T-cell (primary cell): Measurements from ENCODE around the gene LAMC3. TPM values are rescaled to one million over a fixed set of nuclear protein-coding genes. Genes with fewer than 3 reads are reported as not detected.

Experiments used
- ATAC-seq, 4 experiments: fragments of 200-7000 bp in 3 of 4; fragments of 150-1000 bp in 1 of 4; cut with Tn5 transposase; replicated peaks in 1 of 4; 1 replicate in 3 of 4; 2 replicates in 1 of 4; pipeline ENCODE4 v1.10.0; 2021; ENCODE audit warnings: moderate library complexity in 3 of 4, mild to moderate bottlenecking in 2 of 4, moderate number of reproducible peaks in 1 of 4
- CTCF ChIA-PET, 2 donors: fragments of 300-600 bp; sonication (Branson Sonifier 250); formaldehyde crosslinking; loops; one replicate each; lab custom pipeline; 2022; ENCODE audit warnings: antibody characterized with exemption in 2 of 2; lab: Charles Lee
- POLR2A ChIA-PET, 2 donors: fragments of 300-600 bp; sonication (Branson Sonifier 250); formaldehyde crosslinking; loops; one replicate each; lab custom pipeline; 2022; ENCODE audit warnings: antibody characterized with exemption in 2 of 2; lab: Charles Lee
- DNase-seq, 35 experiments: peaks; one replicate each; pipeline versions ENCODE4 v3.0.0 to v3.0.0-alpha.2; 2013 to 2023
- H3K27ac ChIP-seq: one replicate; pipeline ENCODE4 v1.5.1; 2013; ENCODE audit warnings: low read length
- H3K27me3 ChIP-seq, 2 experiments: replicated peaks in 1 of 2; 1 replicate in 1 of 2; 2 replicates in 1 of 2; pipeline versions ENCODE4 v1.6.1 to v1.7.0; 2013; ENCODE audit warnings: low read length in 1 of 2, mixed read lengths in 1 of 2; ENCODE audit not compliant: control insufficient read depth in 2 of 2, insufficient read depth in 2 of 2; ENCODE audit errors: extremely low read depth in 1 of 2
- H3K36me3 ChIP-seq, 2 donors: 1 replicate in 1 of 2; 2 replicates in 1 of 2; pipeline versions ENCODE4 v1.6.1 to v1.7.0; 2013; ENCODE audit warnings: low read length in 1 of 2; ENCODE audit not compliant: control insufficient read depth in 2 of 2, insufficient read depth in 1 of 2; ENCODE audit errors: extremely low read depth in 1 of 2
- H3K4me1 ChIP-seq, 2 experiments: 1 replicate in 1 of 2; 2 replicates in 1 of 2; pipeline versions ENCODE4 v1.6.1 to v1.7.0; 2013; ENCODE audit warnings: low read length in 2 of 2, mixed read lengths in 1 of 2; ENCODE audit not compliant: insufficient read depth in 2 of 2, control insufficient read depth in 1 of 2; ENCODE audit errors: extremely low read depth in 1 of 2
- H3K4me3 ChIP-seq, 2 donors: 1 replicate in 1 of 2; 2 replicates in 1 of 2; pipeline versions ENCODE4 v1.5.1 to v1.7.0; 2013; ENCODE audit warnings: mild to moderate bottlenecking in 2 of 2, low read length in 1 of 2, moderate library complexity in 1 of 2; ENCODE audit not compliant: control insufficient read depth in 1 of 2; ENCODE audit errors: extremely low read depth in 1 of 2
- H3K9me3 ChIP-seq: 2 replicates; pipeline ENCODE4 v1.7.0; 2013
- H3K27ac Mint-ChIP-seq, 2 donors: one replicate each; pipeline ENCODE4 v1.8.0; 2020 to 2021; ENCODE audit warnings: mild to moderate bottlenecking in 2 of 2, mixed read lengths in 2 of 2
- H3K27me3 Mint-ChIP-seq, 2 donors: one replicate each; pipeline ENCODE4 v1.8.0; 2021 to 2022; ENCODE audit warnings: mixed read lengths in 2 of 2
- H3K36me3 Mint-ChIP-seq: one replicate; pipeline ENCODE4 v1.8.0; 2021; ENCODE audit warnings: mixed read lengths
- H3K4me1 Mint-ChIP-seq, 3 donors: one replicate each; pipeline ENCODE4 v1.8.0; 2020 to 2022; ENCODE audit warnings: mixed read lengths in 3 of 3, mild to moderate bottlenecking in 1 of 3
- H3K4me3 Mint-ChIP-seq, 3 donors: one replicate each; pipeline ENCODE4 v1.8.0; 2020 to 2022; ENCODE audit warnings: mild to moderate bottlenecking in 3 of 3, mixed read lengths in 3 of 3, moderate library complexity in 3 of 3
- H3K9me3 Mint-ChIP-seq, 3 donors: one replicate each; pipeline ENCODE4 v1.8.0; 2020 to 2022; ENCODE audit warnings: mixed read lengths in 3 of 3
- WGBS: methylation state at CpG from one replicate; pipeline ENCODE4 v1.1.5; 2013; ENCODE audit warnings: missing lambda C conversion rate; ENCODE audit not compliant: insufficient coverage; 5-methylcytosine and 5-hydroxymethylcytosine counted together
- total RNA-seq, 35 experiments: library from RNA in 6 of 35; stranded (reverse) in 6 of 35; fragments of 120-200 nt in 1 of 35; gene quantifications; one replicate each; pipeline versions ENCODE4 v1.2.1 to v1.2.4 and lab custom pipeline; 2013 to 2026

The LAMC3 gene
- total RNA-seq, 5 donors from 2014 or later (not counting 1 experiment from before 2014, with no cell fraction given): 0.35 to 3.7 (median 1.8) TPM

- ATAC-seq: no peak
- WGBS: 86% methylated on average over 18 of the region's 21 CpGs
Measured at GRCh38 chr9:131060900-131061630, 52.1 kb downstream of the LAMC3 start.

GRCh38 chr9:131062969-131063368, 54.0 kb downstream of the LAMC3 start:
- H3K9me3 Mint-ChIP-seq: no peaks in the 10 kb centered on the region
- no peaks in the 10 kb centered on the region for H3K4me1 ChIP-seq

More at GRCh38 chr9:131060900-131061630, 52.1 kb downstream of the LAMC3 start:
- H3K9me3 Mint-ChIP-seq: no peaks in the 10 kb centered on the region
- Histone ChIP-seq H3K4me3 (no peak overlapping the region), H3K27ac (no peak overlapping the region), H3K9me3 (no peaks in the 10 kb centered on the region), H3K36me3 (no peaks in the 10 kb centered on the region), H3K4me1 (no peaks in the 10 kb centered on the region), H3K27me3 (peaks cover 0 to 11% of the 10 kb centered on the region in 2 experiments)
- H3K27ac Mint-ChIP-seq: no peak overlapping the region
- H3K4me1 Mint-ChIP-seq: no peaks in the 10 kb centered on the region
- DNase-seq: no peak
- ChIA-PET POLR2A (no interaction called here), CTCF (no interaction called here)
- H3K4me3 Mint-ChIP-seq: no peak overlapping the region
- H3K36me3 Mint-ChIP-seq: no peaks in the 10 kb centered on the region
- H3K27me3 Mint-ChIP-seq: no peaks in the 10 kb centered on the region

GRCh38 chr9:131065599-131065998, 56.6 kb downstream of the LAMC3 start:
- ATAC-seq (no peak), DNase-seq (no peak)
- no peak overlapping the region for H3K4me3 Mint-ChIP-seq
- ChIA-PET CTCF (no interaction called here), POLR2A (no interaction called here)
- H3K9me3 Mint-ChIP-seq: no peaks in the 10 kb centered on the region
- H3K9me3 ChIP-seq: no peaks in the 10 kb centered on the region
- no peak overlapping the region for H3K27ac ChIP-seq
- no peaks in the 10 kb centered on the region for H3K4me1 ChIP-seq
- no peak overlapping the region for H3K27ac Mint-ChIP-seq
- 83% methylated on average over 2 of the region's 7 CpGs for WGBS
- H3K27me3 Mint-ChIP-seq: peaks cover 0 to 6% of the 10 kb centered on the region in 2 donors
- H3K27me3 ChIP-seq: peaks cover 0 to 14% of the 10 kb centered on the region in 2 experiments
- H3K36me3 ChIP-seq: no peaks in the 10 kb centered on the region
- no peak overlapping the region for H3K4me3 ChIP-seq
- H3K36me3 Mint-ChIP-seq: no peaks in the 10 kb centered on the region
- H3K4me1 Mint-ChIP-seq: no peaks in the 10 kb centered on the region

More at GRCh38 chr9:131062969-131063368, 54.0 kb downstream of the LAMC3 start:
- peak overlapping the region in 1 of 2 donors; percentile 24 for H3K27ac Mint-ChIP-seq
- Histone ChIP-seq H3K36me3 (no peaks in the 10 kb centered on the region), H3K4me3 (no peak overlapping the region), H3K9me3 (no peaks in the 10 kb centered on the region), H3K27me3 (peaks cover 0 to 6% of the 10 kb centered on the region in 2 experiments), H3K27ac (no peak overlapping the region)
- H3K4me3 Mint-ChIP-seq: no peak overlapping the region
- POLR2A ChIA-PET: interaction anchor here in 1 of 2 donors (0.5 kb wide), 1 partner anchor 43 kb away, joined by 5 read pairs; no protein-coding TSS in a partner anchor
- no peaks in the 10 kb centered on the region for H3K4me1 Mint-ChIP-seq
- H3K36me3 Mint-ChIP-seq: no peaks in the 10 kb centered on the region
- H3K27me3 Mint-ChIP-seq: peaks cover 0 to 4% of the 10 kb centered on the region in 2 donors
- CTCF ChIA-PET: interaction anchor here in 1 of 2 donors (0.7 to 1.4 kb wide), 2 partner anchors 17 to 438 kb away, joined by 3 to 5 read pairs; no protein-coding TSS in a partner anchor
- DNase-seq: no peak
- no peak for ATAC-seq
- WGBS: 78% methylated on average over 2 of the region's 9 CpGs

GRCh38 chr9:131067625-131068024, 58.7 kb downstream of the LAMC3 start:
- CTCF ChIA-PET: no interaction called here
- POLR2A ChIA-PET: no interaction called here
- Histone ChIP-seq H3K36me3 (no peaks in the 10 kb centered on the region), H3K4me3 (no peak overlapping the region), H3K27ac (no peak overlapping the region), H3K4me1 (no peaks in the 10 kb centered on the region), H3K9me3 (no peaks in the 10 kb centered on the region), H3K27me3 (peaks cover 0 to 14% of the 10 kb centered on the region in 2 experiments)
- Mint-ChIP-seq H3K36me3 (no peaks in the 10 kb centered on the region), H3K4me3 (no peak overlapping the region), H3K27me3 (peaks cover 0 to 11% of the 10 kb centered on the region in 2 donors), H3K9me3 (no peaks in the 10 kb centered on the region), H3K27ac (no peak overlapping the region), H3K4me1 (no peaks in the 10 kb centered on the region)
- WGBS: 75% methylated on average over 8 of the region's 9 CpGs
- no peak for ATAC-seq
- no peak for DNase-seq

- DNase-seq: no peak
Measured at GRCh38 chr9:131068076-131068816, 59.3 kb downstream of the LAMC3 start.

GRCh38 chr9:131069699-131070098, 60.7 kb downstream of the LAMC3 start:
- Histone ChIP-seq H3K36me3 (no peaks in the 10 kb centered on the region), H3K9me3 (no peaks in the 10 kb centered on the region), H3K27ac (no peak overlapping the region), H3K4me3 (no peak overlapping the region), H3K27me3 (peaks cover 0 to 14% of the 10 kb centered on the region in 2 experiments), H3K4me1 (no peaks in the 10 kb centered on the region)
- H3K4me1 Mint-ChIP-seq: no peaks in the 10 kb centered on the region
- no peaks in the 10 kb centered on the region for H3K36me3 Mint-ChIP-seq
- no peaks in the 10 kb centered on the region for H3K9me3 Mint-ChIP-seq
- peaks cover 0 to 11% of the 10 kb centered on the region in 2 donors for H3K27me3 Mint-ChIP-seq
- 92% methylated on average over 10 of the region's 15 CpGs for WGBS
- ATAC-seq (no peak), DNase-seq (no peak)
- ChIA-PET CTCF (no interaction called here), POLR2A (no interaction called here)
- H3K27ac Mint-ChIP-seq: no peak overlapping the region
- H3K4me3 Mint-ChIP-seq: no peak overlapping the region

More at GRCh38 chr9:131068076-131068816, 59.3 kb downstream of the LAMC3 start:
- CTCF ChIA-PET: no interaction called here
- Histone ChIP-seq H3K36me3 (no peaks in the 10 kb centered on the region), H3K9me3 (no peaks in the 10 kb centered on the region), H3K4me1 (no peaks in the 10 kb centered on the region), H3K27ac (no peak overlapping the region), H3K4me3 (no peak overlapping the region), H3K27me3 (peaks cover 0 to 14% of the 10 kb centered on the region in 2 experiments)
- ATAC-seq: no peak
- H3K27ac Mint-ChIP-seq: no peak overlapping the region
- no peaks in the 10 kb centered on the region for H3K9me3 Mint-ChIP-seq
- no peaks in the 10 kb centered on the region for H3K36me3 Mint-ChIP-seq
- WGBS: 65% methylated on average over 13 of the region's 14 CpGs
- no peaks in the 10 kb centered on the region for H3K4me1 Mint-ChIP-seq
- no peak overlapping the region for H3K4me3 Mint-ChIP-seq
- H3K27me3 Mint-ChIP-seq: peaks cover 0 to 11% of the 10 kb centered on the region in 2 donors
- POLR2A ChIA-PET: no interaction called here
